Sigmoid colon (tissue), 7 donors: Measurements from ENCODE around the gene PRPF40A. TPM values are rescaled to one million over a fixed set of nuclear protein-coding genes. Genes with fewer than 3 reads are reported as not detected.

Experiments used
- DNase-seq: peaks from one replicate; pipeline ENCODE4 v3.0.0-alpha.2; 2019
- H3K27ac ChIP-seq, 4 donors: fragments of 200-600 bp; sonication (generic); one replicate each; pipeline ENCODE4 v1.5.1; 2016 to 2019; ENCODE audit warnings: mild to moderate bottlenecking in 1 of 4
- H3K27me3 ChIP-seq, 3 donors: fragments of 200-600 bp; sonication (generic); one replicate each; pipeline ENCODE4 v1.5.1; 2019; ENCODE audit warnings: mild to moderate bottlenecking in 1 of 3
- H3K36me3 ChIP-seq, 4 donors: fragments of 200-600 bp; sonication (generic); one replicate each; pipeline ENCODE4 v1.5.1; 2016 to 2019
- H3K4me1 ChIP-seq, 4 donors: fragments of 200-600 bp; sonication (generic); one replicate each; pipeline ENCODE4 v1.5.1; 2017 to 2019
- H3K4me3 ChIP-seq, 4 donors: fragments of 200-600 bp; sonication (generic); one replicate each; pipeline ENCODE4 v1.5.1; 2017 to 2019; ENCODE audit warnings: mild to moderate bottlenecking in 2 of 4, moderate library complexity in 1 of 4
- H3K9me3 ChIP-seq, 4 donors: fragments of 200-600 bp in 3 of 4; sonication (generic) in 3 of 4; one replicate each; pipeline versions ENCODE4 v1.5.1 to v1.6.1; 2013 to 2019
- EP300 ChIP-seq, 4 donors: sonication (generic); formaldehyde crosslinking; IDR thresholded peaks; one replicate each; pipeline ENCODE4 v1.6.1; 2017; ENCODE audit warnings: antibody characterized with exemption in 4 of 4
- POLR2A ChIP-seq, 2 donors: fragments of 450-650 bp; IDR thresholded peaks; one replicate each; pipeline ENCODE4 v1.6.1; 2016; ENCODE audit warnings: antibody characterized with exemption in 2 of 2, mild to moderate bottlenecking in 2 of 2, moderate library complexity in 2 of 2
- POLR2AphosphoS5 ChIP-seq, 4 donors: sonication (generic); formaldehyde crosslinking; IDR thresholded peaks; one replicate each; pipeline ENCODE4 v1.6.1; 2017; ENCODE audit warnings: antibody characterized with exemption in 4 of 4
- WGBS, 2 donors: extraction: QIAGEN DNeasy Blood & Tissue Kit; methylation state at CpG; one replicate each; pipeline ENCODE4 v1.1.7; 2013; 5-methylcytosine and 5-hydroxymethylcytosine counted together
- intact Hi-C: fragments of 100-400 bp; cut with DNase I; formaldehyde crosslinking; loops from one replicate; pipeline ENCODE4 v1.15.1; 2023
- polyA plus RNA-seq, 3 donors: library from polyadenylated mRNA; stranded (reverse); fragments of 200-250 nt; gene quantifications; one replicate each; pipeline ENCODE4 v1.2.3, GENCODE V29; 2013
- total RNA-seq, 4 donors: library from RNA; depleted of rRNA; stranded (reverse); fragments of >200 nt; gene quantifications; one replicate each; pipeline ENCODE4 v1.1.0, GENCODE V29; 2016
- TF ChIP-seq, protein P1 (sequence below), 4 experiments: fragments of 450-650 bp in 3 of 4; fragments of 200-600 bp in 1 of 4; IDR thresholded peaks; one replicate each; pipeline ENCODE4 v1.5.1; 2016 to 2019; ENCODE audit warnings: antibody characterized with exemption in 4 of 4, mild to moderate bottlenecking in 3 of 4, moderate library complexity in 2 of 4
- donor health status: healthy with polysubstance abuse.
- donor health status: Bipolar disorder and iron deficiency.
- donor health status: healthy.

PRPF40A gene
- total and polyA plus RNA-seq, 7 donors: 24.0 to 200 (median 69.2) TPM

DNA sequence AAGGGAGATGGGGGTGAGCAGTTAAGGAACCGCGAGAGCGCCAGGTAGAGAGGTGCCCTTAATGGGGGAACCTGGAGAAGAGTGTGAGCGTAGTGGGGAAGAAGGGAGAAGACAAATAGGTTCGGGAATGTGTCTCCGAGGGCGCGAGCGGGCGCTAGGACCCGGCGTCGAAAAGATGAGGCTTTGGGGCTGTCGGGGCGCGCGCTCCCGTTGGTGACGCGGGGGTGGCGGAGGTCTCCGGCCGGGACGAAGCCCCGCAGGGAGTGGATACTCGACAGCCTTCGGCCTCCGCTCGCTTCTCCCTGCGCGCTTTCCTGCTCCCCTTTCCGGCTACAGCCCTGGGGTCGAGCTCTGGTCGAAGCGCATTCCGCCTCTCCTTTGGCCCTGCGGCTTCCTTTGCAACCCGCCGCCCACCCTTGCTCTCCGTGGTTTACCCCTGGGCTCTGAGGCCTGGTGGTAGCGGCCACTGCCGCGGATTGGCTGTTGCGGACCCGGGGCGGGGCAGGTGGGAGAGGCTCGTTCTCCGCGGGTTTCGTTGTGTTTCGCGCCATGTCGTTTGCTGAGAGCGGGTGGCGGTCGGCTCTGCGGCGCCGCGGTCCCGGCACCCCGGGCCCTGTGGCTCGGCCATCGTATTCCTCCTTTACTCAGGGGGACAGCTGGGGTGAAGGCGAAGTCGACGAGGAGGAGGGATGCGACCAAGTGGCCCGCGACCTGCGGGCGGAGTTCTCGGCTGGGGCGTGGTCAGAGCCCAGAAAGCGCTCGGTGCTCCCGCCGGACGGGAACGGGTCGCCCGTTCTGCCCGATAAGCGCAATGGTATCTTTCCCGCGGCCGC is 1.0 kb upstream of the PRPF40A start, which contains the start of gene ARL6IP6:
ARL6IP6 (plus strand) TSS at position 545 of the 833 bp plus-strand sequence; CDS start at position 550, 5 bp downstream.
- H3K4me1 ChIP-seq: peaks cover 0 to 47% (median 36%) of the 10 kb centered on the region in 4 donors
- H3K9me3 ChIP-seq: no peaks in the 10 kb centered on the region
- DNase-seq: peak; percentile 95
- intact Hi-C loops: loop anchor here (2.0 to 10.0 kb wide), 3 partner anchors 437 to 757 kb away; partner anchors contain the start of genes RPRM and STAM2
- WGBS, 2 donors: 0% methylated on average over 87 of the region's 87 CpGs
- peaks cover 0 to 12% (median 2%) of the 10 kb centered on the region in 4 donors for H3K36me3 ChIP-seq
- peak within 1 kb of the TSS; percentile 87 to 94 (median 94) for H3K4me3 ChIP-seq
- peak within 1 kb of the TSS; percentile 96 to 98 (median 97) for H3K27ac ChIP-seq
- TF ChIP-seq POLR2A (IDR thresholded peaks at IDR 0.05): peak; percentile 53 to 76
- TF ChIP-seq POLR2AphosphoS5 (IDR thresholded peaks at IDR 0.05): peak; percentile 79 to 89 (median 87)
- TF ChIP-seq EP300 (IDR thresholded peaks at IDR 0.05): no peak
- TF ChIP-seq, protein P1, sequence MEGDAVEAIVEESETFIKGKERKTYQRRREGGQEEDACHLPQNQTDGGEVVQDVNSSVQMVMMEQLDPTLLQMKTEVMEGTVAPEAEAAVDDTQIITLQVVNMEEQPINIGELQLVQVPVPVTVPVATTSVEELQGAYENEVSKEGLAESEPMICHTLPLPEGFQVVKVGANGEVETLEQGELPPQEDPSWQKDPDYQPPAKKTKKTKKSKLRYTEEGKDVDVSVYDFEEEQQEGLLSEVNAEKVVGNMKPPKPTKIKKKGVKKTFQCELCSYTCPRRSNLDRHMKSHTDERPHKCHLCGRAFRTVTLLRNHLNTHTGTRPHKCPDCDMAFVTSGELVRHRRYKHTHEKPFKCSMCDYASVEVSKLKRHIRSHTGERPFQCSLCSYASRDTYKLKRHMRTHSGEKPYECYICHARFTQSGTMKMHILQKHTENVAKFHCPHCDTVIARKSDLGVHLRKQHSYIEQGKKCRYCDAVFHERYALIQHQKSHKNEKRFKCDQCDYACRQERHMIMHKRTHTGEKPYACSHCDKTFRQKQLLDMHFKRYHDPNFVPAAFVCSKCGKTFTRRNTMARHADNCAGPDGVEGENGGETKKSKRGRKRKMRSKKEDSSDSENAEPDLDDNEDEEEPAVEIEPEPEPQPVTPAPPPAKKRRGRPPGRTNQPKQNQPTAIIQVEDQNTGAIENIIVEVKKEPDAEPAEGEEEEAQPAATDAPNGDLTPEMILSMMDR (IDR thresholded peaks at IDR 0.05): no peak
- H3K27me3 ChIP-seq: no peaks in the 10 kb centered on the region

GRCh38 chr2:152716805-152717227 is 445 bp downstream of the PRPF40A start:
- no peaks in the 10 kb centered on the region for H3K27me3 ChIP-seq
- peaks cover 0 to 25% (median 2%) of the 10 kb centered on the region in 4 donors for H3K36me3 ChIP-seq
- no peaks in the 10 kb centered on the region for H3K9me3 ChIP-seq
- H3K4me1 ChIP-seq: peaks cover 0 to 47% (median 36%) of the 10 kb centered on the region in 4 donors
- DNase-seq: no peak
- no peak for TF ChIP-seq EP300 (IDR thresholded peaks at IDR 0.05)
- TF ChIP-seq, protein P1 (IDR thresholded peaks at IDR 0.05): no peak
- TF ChIP-seq POLR2AphosphoS5 (IDR thresholded peaks at IDR 0.05): no peak
- TF ChIP-seq POLR2A (IDR thresholded peaks at IDR 0.05): no peak
- peak overlapping the region; percentile 87 to 94 (median 94) for H3K4me3 ChIP-seq
- intact Hi-C loops: loop anchor here (1.0 to 10.0 kb wide), 3 partner anchors 382 to 758 kb away; partner anchors contain the start of genes FMNL2 and RPRM
- WGBS, 2 donors: 0% methylated on average over 13 of the region's 13 CpGs
- H3K27ac ChIP-seq: peak overlapping the region; percentile 96 to 98 (median 97)

- H3K27ac ChIP-seq: peak overlapping the region in 2 of 4 donors; percentile 96 to 97
- DNase-seq: no peak
- peaks cover 0 to 28% (median 2%) of the 10 kb centered on the region in 4 donors for H3K36me3 ChIP-seq
- intact Hi-C loops: loop anchor here (10.0 kb wide), 2 partner anchors 439 to 759 kb away; partner anchors contain the start of gene RPRM
- TF ChIP-seq, protein P1 (IDR thresholded peaks at IDR 0.05): peak in 2 of 4 experiments; percentile 9 to 12
- no peak for TF ChIP-seq EP300 (IDR thresholded peaks at IDR 0.05)
- peak overlapping the region in 2 of 4 donors; percentile 87 to 94 for H3K4me3 ChIP-seq
- no peaks in the 10 kb centered on the region for H3K9me3 ChIP-seq
- no peaks in the 10 kb centered on the region for H3K27me3 ChIP-seq
- H3K4me1 ChIP-seq: peaks cover 0 to 40% (median 34%) of the 10 kb centered on the region in 4 donors
- WGBS, 2 donors: 21 to 39% methylated on average over 8 of the region's 8 CpGs
Observed at GRCh38 chr2:152715854-152716428, 1.3 kb downstream of the PRPF40A start.

DNA sequence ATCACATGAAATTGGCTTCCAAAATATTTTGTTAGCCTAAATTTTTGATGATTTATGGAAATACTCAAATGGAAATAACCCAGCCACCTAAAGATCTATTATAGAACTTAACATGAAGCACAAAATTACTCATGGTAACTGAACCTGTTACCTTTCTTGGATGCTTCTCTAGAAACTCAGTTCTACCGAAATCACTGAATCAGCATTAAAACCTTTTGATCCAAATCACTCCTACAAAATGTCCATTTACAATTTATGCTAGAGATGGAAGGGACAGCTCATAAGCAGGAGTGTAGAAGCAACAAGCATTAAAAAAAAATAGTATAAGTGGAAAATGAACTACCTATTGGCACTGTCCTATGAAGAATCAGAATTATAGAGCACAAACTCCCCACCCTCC is 2.1 kb downstream of the PRPF40A start:
- H3K27me3 ChIP-seq: no peaks in the 10 kb centered on the region
- intact Hi-C loops: loop anchor here (10.0 kb wide), 2 partner anchors 440 to 760 kb away; partner anchors contain the start of gene RPRM
- no peak overlapping the region for H3K4me3 ChIP-seq
- TF ChIP-seq EP300 (IDR thresholded peaks at IDR 0.05) (no peak), POLR2AphosphoS5 (IDR thresholded peaks at IDR 0.05) (no peak), POLR2A (IDR thresholded peaks at IDR 0.05) (no peak)
- TF ChIP-seq, protein P1 (IDR thresholded peaks at IDR 0.05): no peak
- H3K4me1 ChIP-seq: peaks cover 0 to 31% (median 26%) of the 10 kb centered on the region in 4 donors
- no peak for DNase-seq
- 77 to 83% methylated on average over 1 of the region's 1 CpG for WGBS, 2 donors
- H3K36me3 ChIP-seq: peaks cover 0 to 28% (median 2%) of the 10 kb centered on the region in 4 donors
- H3K9me3 ChIP-seq: no peaks in the 10 kb centered on the region
- no peak overlapping the region for H3K27ac ChIP-seq
